ENCODE results near the gene RNF20. TPM values are rescaled to one million over a fixed set of nuclear protein-coding genes. Genes with fewer than 3 reads are reported as not detected.

RNF20 gene
- total and polyA plus RNA-seq, 4 donors: 8.3 to 13.9 (median 10.9) TPM

GRCh38 chr9:101528015-101528414, 5.6 kb upstream of the RNF20 start:
- Histone ChIP-seq H3K27me3 (ENCODE audit: control insufficient read depth in 4 of 4, insufficient read depth in 4 of 4, low read length in 3 of 4) (no peaks in the 10 kb centered on the region), H3K4me3 (ENCODE audit: low read depth in 1 of 3, low read length in 3 of 3) (no peak overlapping the region), H3K9me3 (ENCODE audit: control insufficient read depth in 4 of 4, low read length in 3 of 4) (no peaks in the 10 kb centered on the region), H3K4me1 (ENCODE audit: control insufficient read depth in 4 of 4, insufficient read depth in 4 of 4, low read length in 3 of 4) (no peaks in the 10 kb centered on the region), H3K27ac (ENCODE audit: low read depth in 1 of 2, low read length in 2 of 2) (no peak overlapping the region), H3K9ac (ENCODE audit: low read depth in 1 of 2, low read length in 2 of 2) (no peak overlapping the region), H3K36me3 (ENCODE audit: control insufficient read depth in 4 of 4, insufficient read depth in 3 of 4, low read depth in 1 of 4, low read length in 3 of 4) (no peaks in the 10 kb centered on the region)
- no peak for TF ChIP-seq YY1 (IDR thresholded peaks at IDR 0.05)
- TF ChIP-seq HNF4A (conservative IDR thresholded peaks at IDR 0.05): no peak
- no peak for TF ChIP-seq RAD21 (IDR thresholded peaks at IDR 0.05)
- TF ChIP-seq NR2F2 (IDR thresholded peaks at IDR 0.05): no peak
- TF ChIP-seq TAF1 (conservative IDR thresholded peaks at IDR 0.05): no peak
- no peak for DNase-seq (ENCODE audit: low spot score)

GRCh38 chr9:101530076-101530711, 3.5 kb upstream of the RNF20 start:
- WGBS: 17% methylated on average over 6 of the region's 6 CpGs

GRCh38 chr9:101536351-101536750, 2.7 kb downstream of the RNF20 start:
- H3K4me1 ChIP-seq (ENCODE audit: control insufficient read depth in 4 of 4, insufficient read depth in 4 of 4, low read length in 3 of 4): peaks cover 0 to 10% (median 6%) of the 10 kb centered on the region in 4 donors
- no peak overlapping the region for H3K27ac ChIP-seq (ENCODE audit: low read depth in 1 of 2, low read length in 2 of 2)
- H3K4me3 ChIP-seq (ENCODE audit: low read depth in 1 of 3, low read length in 3 of 3): no peak overlapping the region
- H3K27me3 ChIP-seq (ENCODE audit: control insufficient read depth in 4 of 4, insufficient read depth in 4 of 4, low read length in 3 of 4): no peaks in the 10 kb centered on the region
- H3K9me3 ChIP-seq (ENCODE audit: control insufficient read depth in 4 of 4, low read length in 3 of 4): no peaks in the 10 kb centered on the region
- no peak for DNase-seq (ENCODE audit: low spot score)
- peaks cover 0 to 18% (median 14%) of the 10 kb centered on the region in 4 donors for H3K36me3 ChIP-seq (ENCODE audit: control insufficient read depth in 4 of 4, insufficient read depth in 3 of 4, low read depth in 1 of 4, low read length in 3 of 4)
- H3K9ac ChIP-seq (ENCODE audit: low read depth in 1 of 2, low read length in 2 of 2): no peak overlapping the region
- TF ChIP-seq YY1 (IDR thresholded peaks at IDR 0.05): no peak
- TF ChIP-seq GABPA (IDR thresholded peaks at IDR 0.05 in 1 of 2, conservative IDR thresholded peaks at IDR 0.05 in 1 of 2): no peak
- TF ChIP-seq REST (IDR thresholded peaks at IDR 0.05): no peak
- TF ChIP-seq CTCF (IDR thresholded peaks at IDR 0.05; ENCODE audit: low read depth, low read length, missing input control): no peak
- no peak for TF ChIP-seq RXRA (IDR thresholded peaks at IDR 0.05)
- TF ChIP-seq FOXA2 (IDR thresholded peaks at IDR 0.05): no peak
- no peak for TF ChIP-seq TAF1 (conservative IDR thresholded peaks at IDR 0.05)
- no peak for TF ChIP-seq JUND (IDR thresholded peaks at IDR 0.05)
- no peak for TF ChIP-seq HNF4A (conservative IDR thresholded peaks at IDR 0.05)
- TF ChIP-seq RAD21 (IDR thresholded peaks at IDR 0.05): no peak
- TF ChIP-seq HNF4G (IDR thresholded peaks at IDR 0.05): no peak
- no peak for TF ChIP-seq NR2F2 (IDR thresholded peaks at IDR 0.05)
- no peak for TF ChIP-seq ZBTB33 (IDR thresholded peaks at IDR 0.05)

More at GRCh38 chr9:101530076-101530711, 3.5 kb upstream of the RNF20 start:
- Histone ChIP-seq H3K4me1 (ENCODE audit: control insufficient read depth in 4 of 4, insufficient read depth in 4 of 4, low read length in 3 of 4) (peaks cover 0 to 8% (median 6%) of the 10 kb centered on the region in 4 donors), H3K4me3 (ENCODE audit: low read depth in 1 of 3, low read length in 3 of 3) (no peak overlapping the region), H3K27me3 (ENCODE audit: control insufficient read depth in 4 of 4, insufficient read depth in 4 of 4, low read length in 3 of 4) (no peaks in the 10 kb centered on the region), H3K27ac (ENCODE audit: low read depth in 1 of 2, low read length in 2 of 2) (no peak overlapping the region), H3K9me3 (ENCODE audit: control insufficient read depth in 4 of 4, low read length in 3 of 4) (no peaks in the 10 kb centered on the region), H3K9ac (ENCODE audit: low read depth in 1 of 2, low read length in 2 of 2) (no peak overlapping the region), H3K36me3 (ENCODE audit: control insufficient read depth in 4 of 4, insufficient read depth in 3 of 4, low read depth in 1 of 4, low read length in 3 of 4) (no peaks in the 10 kb centered on the region)
- peak; percentile 61 for DNase-seq (ENCODE audit: low spot score)
- TF ChIP-seq NR2F2 (IDR thresholded peaks at IDR 0.05) (no peak), RAD21 (IDR thresholded peaks at IDR 0.05) (peak; percentile 87 to 93), CTCF (IDR thresholded peaks at IDR 0.05; ENCODE audit: low read depth, low read length, missing input control) (peak; percentile 77), JUND (IDR thresholded peaks at IDR 0.05) (no peak)
